HG03139 (cell line): ENCODE data around the gene POLD1.
"Not testable (repeated sequence)": the region's sequence is repeated elsewhere in the genome, so short reads cannot be mapped to it uniquely, and the experiment has no call there.

ENCODE experiments used
- ATAC-seq: cut with Tn5 transposase; IDR thresholded peaks from one replicate; pipeline ENCODE4 v1.9.1; 2021; ENCODE audit not compliant: unreplicated experiment

POLD1 gene

GRCh38 chr19:50390295-50390694, 6.1 kb downstream of the POLD1 start:
- not testable (repeated sequence) for ATAC-seq

- not testable (repeated sequence) for ATAC-seq
Observed at GRCh38 chr19:50390952-50391351, 6.8 kb downstream of the POLD1 start.

DNA sequence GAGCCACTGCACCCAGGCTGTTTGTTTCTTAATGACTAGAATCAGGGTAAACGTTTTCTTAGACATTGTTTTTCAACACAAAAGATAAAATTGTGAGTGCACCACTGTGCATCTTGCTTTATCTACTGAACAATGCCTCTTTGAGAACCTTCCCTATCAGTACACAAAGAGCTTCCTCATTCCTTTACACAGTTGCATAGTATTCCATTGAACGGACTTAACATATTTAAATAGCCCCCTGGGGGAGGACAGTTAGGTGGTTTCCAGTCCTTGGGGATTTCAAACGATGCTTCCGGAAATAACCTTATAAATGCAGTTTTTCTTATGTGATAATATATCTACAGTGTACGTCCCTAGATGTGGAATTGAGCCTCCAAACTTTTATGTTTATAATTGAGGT, 8.6 kb downstream of the POLD1 start:
- ATAC-seq, result no peak

GRCh38 chr19:50393589-50393988, 9.4 kb downstream of the POLD1 start:
- ATAC-seq, result no peak

GRCh38 chr19:50394017-50394416, 9.9 kb downstream of the POLD1 start:
- ATAC-seq, result no peak

- ATAC-seq, result no peak
Observed at GRCh38 chr19:50398675-50399367, 14.7 kb downstream of the POLD1 start.

DNA sequence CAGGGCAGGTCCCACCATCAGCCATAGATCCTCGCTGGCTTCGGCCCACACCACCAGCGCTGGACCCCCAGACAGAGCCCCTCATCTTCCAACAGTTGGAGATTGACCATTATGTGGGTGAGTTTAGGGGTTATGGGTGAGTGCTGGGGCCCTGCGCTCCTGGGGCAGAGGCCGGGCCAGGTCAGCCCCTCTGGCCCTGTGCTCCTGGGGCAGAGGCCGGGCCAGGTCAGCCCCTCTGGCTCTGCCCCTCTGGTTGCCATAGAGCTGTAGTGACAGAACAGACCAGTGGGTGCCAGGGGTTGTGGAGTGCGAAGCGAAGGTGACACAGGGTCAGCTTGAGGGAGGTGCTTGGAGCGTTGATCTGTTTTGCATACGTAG, 15.2 kb downstream of the POLD1 start:
- no peak for ATAC-seq

- no peak for ATAC-seq
Observed at GRCh38 chr19:50401605-50402450, 17.7 kb downstream of the POLD1 start.

GRCh38 chr19:50402544-50403301, 18.6 kb downstream of the POLD1 start:
- no peak for ATAC-seq

DNA sequence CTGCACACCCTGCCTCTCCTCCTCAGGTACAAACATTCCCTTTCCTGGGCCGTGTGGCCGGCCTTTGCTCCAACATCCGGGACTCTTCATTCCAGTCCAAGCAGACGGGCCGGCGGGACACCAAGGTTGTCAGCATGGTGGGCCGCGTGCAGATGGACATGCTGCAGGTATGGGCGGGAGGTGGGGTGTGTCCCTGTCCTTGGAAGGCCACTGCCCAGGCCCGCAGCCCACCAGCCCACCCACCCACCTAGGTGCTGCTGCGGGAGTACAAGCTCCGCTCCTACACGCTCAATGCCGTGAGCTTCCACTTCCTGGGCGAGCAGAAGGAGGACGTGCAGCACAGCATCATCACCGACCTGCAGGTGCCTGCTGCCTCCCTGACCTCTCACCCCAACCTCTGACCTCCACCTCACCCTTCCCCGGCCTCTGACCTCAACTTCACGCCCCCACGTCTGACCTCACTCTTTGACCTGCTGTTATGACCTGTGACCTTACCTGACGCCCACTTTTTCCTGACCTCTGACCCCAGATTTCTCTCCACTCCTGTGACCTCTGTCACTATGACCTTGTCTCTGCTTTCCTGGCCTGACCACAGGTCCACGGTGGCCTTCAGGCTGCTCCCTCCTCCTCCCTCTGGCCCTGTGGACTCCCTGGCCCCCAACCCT, 22.1 kb downstream of the POLD1 start:
- ATAC-seq, result no peak

DNA sequence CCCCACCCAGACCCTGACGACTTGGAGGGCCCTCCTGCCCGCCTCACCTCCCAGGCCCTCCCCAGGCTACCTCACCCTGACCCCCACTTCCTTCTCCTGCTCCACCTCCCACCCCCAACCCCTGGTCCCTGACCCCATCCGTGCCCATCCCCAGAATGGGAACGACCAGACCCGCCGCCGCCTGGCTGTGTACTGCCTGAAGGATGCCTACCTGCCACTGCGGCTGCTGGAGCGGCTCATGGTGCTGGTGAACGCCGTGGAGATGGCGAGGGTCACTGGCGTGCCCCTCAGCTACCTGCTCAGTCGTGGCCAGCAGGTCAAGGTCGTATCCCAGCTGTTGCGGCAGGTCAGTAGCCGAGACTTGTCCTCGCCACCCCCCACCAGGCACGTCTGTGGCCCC, 22.7 kb downstream of the POLD1 start:
- ATAC-seq, result no peak

- no peak for ATAC-seq
Observed at GRCh38 chr19:50409347-50409746, 25.2 kb downstream of the POLD1 start.

DNA sequence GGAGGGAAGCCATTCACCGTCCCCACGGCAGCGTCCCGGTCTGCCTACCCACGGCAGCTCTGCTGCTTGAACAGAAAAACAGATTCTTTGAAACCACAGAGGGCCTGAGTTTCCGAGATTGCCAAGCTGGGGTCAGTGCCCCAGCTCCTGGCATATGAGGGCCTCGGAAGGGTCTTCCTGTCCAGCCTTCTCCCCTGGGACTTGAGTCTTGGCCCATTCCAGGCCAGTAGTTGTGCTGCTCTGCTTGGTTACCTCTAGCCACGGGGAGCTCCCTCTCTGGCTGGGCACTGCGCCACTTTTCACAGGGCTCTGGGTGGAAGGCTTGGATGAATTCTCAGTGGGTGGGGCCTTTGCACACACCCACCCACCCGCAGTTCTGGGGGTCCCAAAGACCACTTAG, 26.0 kb downstream of the POLD1 start:
- ATAC-seq, result no peak

GRCh38 chr19:50412419-50412818, 28.3 kb downstream of the POLD1 start:
- ATAC-seq, result no peak

- no peak for ATAC-seq
Observed at GRCh38 chr19:50413096-50413495, 28.9 kb downstream of the POLD1 start.

DNA sequence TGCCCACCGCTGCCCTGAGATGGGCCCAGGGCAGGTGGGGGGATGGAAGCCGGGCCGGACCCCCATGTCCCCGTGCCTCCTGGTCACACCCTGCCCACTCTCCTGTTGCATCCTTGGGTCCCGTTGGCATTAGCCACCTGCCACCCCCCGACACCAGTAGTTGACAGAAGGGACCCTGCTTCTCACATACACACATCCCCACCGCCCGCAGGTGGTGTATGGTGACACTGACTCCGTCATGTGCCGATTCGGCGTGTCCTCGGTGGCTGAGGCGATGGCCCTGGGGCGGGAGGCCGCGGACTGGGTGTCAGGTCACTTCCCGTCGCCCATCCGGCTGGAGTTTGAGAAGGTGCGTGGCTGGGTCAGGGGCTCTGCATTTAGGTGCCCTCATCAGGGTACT, 29.4 kb downstream of the POLD1 start:
- no peak for ATAC-seq

- ATAC-seq, result peak; percentile 4
Observed at GRCh38 chr19:50414864-50415660, 30.9 kb downstream of the POLD1 start.

DNA sequence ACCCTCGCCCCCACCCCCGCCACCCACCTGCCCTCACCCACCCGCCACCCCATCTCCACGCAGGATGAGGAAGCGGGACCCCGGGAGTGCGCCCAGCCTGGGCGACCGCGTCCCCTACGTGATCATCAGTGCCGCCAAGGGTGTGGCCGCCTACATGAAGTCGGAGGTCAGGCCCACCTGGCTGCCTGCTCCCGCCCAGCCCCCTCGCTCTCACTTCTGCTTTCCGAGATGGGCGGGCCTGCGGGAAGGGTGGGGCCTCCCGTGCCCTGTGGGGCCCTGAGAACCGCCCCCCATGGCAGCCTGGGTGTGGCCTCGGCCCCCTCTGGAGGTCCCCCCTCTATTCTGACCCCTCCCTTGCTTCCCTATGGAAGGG, 31.5 kb downstream of the POLD1 start:
- ATAC-seq, result peak; percentile 40

GRCh38 chr19:50416034-50416977, 32.2 kb downstream of the POLD1 start:
- ATAC-seq, result no peak
